NCI-H1105 treated with DMSO at 0.1 percent for 48 hours (cell line): Measurements from ENCODE around the gene TMEM143.

ENCODE experiments used
- DNase-seq: peaks from one replicate; lab custom pipeline; 2025; lab: John Stamatoyannopoulos, UW

TMEM143 gene

DNA sequence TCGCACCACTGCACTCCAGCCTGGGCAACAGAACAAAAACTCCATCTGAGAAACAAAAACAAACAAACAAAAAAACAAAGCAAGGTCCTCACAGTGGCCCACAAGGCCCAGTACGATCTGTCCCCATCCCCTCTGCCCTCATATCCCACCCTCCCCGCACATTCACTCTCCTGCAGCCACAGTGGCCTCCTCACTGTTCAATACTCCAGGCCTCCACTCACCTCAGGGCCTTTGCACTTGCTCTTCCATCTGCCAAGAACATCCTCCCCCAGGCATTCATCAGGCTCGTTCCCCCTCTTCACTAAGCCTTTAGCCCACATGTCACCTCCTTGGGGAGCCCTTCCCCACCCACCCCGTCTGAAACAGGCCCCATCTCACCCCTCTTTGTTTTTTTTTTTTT, 4.6 kb downstream of the TMEM143 start:
- DNase-seq, result no peak

DNA sequence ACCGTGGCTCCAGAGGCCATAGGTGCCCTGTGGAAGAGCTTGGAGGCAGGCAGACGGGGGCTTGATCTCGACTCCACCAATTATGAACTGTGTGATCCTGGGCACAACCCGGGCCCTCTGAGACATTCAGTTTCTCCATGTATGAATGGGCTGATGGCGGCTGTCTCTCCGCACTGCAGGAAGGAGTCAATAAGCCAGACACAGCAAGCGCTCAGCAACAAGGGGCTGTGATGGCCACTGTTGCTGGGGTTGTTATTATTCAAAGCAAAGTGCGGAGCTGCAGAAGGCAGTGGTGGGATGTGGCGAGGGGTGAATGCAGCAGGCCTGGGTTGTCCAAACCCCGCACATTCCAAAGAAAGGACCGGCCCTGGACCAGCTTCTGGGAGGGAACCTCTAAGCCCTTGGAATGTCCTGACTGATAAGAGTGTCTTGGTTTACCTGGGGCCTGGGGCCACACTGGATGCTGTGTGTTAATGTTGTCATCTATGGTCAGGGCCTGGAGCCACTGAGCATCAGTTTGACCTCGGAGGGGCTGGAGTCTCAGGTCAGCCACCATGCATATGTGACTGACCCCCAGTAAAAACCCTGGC, 8.3 kb downstream of the TMEM143 start:
- DNase-seq, result no peak

DNA sequence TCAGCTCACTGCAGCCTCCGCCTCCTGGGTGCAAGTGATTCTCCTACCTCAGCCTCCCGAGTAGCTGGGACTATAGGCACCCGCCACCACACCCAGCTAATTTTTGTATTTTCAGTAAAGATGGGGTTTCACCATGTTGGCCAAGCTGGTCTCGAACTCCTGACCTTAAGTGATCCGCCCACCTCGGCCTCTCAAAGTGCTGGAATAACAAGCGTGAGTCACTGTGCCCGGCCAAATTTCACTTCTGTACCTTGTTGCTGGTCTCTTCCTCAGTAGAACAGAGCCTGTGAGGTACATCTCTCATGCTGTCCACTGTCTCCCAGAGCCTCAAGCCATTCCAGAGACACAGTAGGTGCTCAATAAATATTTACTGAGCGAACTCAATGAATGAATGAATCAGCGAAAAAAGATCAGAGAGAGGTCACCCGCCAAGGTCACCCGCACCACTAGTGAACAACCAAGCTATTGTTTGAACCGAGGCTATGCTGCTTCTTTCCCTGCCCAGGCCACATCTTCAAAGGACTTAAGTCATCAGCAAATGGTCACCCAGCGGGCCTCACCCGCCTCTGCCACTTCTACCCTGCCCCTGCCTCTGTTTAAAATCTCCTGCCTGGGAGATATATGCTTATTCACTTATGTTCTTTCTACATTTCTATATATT, 9.3 kb downstream of the TMEM143 start:
- no peak for DNase-seq

DNA sequence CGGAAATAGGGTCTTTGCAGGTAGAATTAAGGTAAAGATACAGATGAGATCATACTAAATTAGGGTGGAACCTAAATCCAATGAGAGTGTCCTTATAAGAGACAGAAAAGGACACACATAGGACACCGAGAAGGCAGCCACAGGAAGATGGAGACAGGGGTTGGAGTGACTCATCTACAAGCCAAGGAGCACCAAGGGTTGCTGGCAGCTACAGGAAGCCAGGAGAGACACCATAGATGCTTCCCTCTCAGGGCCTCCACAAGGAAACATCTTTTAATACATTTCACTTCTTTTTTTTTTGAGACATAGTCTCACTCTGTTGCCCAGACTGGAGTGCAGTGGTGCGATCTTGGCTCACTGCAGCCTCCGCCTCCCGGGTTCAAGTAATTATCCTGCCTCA, 10.1 kb downstream of the TMEM143 start:
- no peak for DNase-seq

DNA sequence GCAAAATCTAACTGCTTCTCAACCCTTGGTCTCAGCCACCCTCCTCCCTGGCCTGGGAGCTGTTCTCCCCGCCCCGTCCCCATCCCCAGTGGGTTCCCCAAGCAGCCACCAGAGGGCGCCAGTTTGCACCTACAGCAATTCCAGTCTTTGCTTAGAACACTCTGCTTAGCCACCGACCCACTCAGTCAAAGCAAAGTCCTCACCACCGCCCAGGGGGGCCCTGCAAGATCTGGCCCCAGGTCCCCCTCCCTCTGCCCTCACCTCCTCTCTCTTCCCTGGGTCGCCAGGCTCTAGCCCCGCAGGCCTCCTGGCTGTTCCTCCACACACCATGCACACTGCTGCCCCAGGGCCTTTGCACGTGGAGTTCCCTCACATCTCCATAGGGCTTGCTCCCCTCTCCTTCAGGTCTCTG, 12.4 kb downstream of the TMEM143 start:
- DNase-seq, result peak; percentile 40

DNA sequence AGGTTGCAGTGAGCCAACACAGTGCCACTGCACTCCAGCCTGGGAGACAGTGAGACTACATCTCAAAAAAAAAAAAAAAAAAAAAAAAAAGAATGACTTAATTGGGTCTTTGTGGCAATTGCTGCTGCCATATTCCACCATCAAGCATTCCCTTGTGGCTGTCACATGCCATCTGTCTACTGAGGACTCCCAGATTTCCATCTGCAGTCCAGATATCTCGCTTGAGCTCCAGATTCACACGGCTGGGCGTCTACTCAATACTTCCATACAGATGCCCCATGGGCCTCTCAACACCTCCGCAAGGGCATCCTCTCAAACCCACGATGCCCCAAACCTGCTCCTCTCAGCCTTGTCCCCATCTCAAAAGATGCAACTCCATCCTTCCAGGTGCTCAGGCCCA, 12.9 kb downstream of the TMEM143 start:
- no peak for DNase-seq

DNA sequence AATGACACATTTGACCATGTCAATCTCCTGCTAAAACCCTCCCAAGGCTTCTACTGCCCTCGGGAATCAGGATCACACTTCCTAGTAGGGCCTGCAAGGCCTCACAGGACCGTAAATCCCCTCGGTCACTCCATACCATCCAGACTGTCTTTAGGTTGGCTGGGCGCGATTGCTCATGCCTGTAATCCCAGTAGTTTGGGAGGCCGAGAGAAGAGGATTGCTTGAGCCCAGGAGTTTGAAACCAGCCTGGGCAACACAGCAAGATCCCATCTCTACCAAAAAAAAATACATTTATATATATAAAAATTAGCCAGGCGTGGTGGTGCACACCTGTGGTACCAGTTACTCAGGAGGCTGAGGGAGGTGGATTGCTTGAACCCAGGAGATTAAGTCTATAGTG, 15.0 kb downstream of the TMEM143 start:
- DNase-seq, result no peak

DNA sequence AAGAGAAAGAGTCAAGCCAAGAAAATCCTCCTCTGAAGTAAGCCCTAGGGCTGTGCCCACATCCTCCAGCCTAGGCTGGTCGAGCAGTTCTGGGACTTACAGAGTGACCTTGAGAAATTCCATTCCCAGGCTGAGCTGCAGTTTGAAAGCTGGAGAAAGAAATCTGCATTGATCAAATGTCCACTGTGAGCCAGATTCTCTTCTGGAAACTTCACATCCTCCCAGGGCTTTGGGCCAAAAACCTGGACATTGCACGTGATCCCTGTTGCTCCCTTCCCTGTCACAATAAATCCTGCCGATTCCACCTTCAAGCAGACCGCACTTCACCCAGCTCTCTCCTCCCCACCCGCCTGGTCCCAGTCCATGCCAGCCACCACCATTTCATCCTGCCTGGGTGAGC, 15.7 kb downstream of the TMEM143 start:
- no peak for DNase-seq

DNA sequence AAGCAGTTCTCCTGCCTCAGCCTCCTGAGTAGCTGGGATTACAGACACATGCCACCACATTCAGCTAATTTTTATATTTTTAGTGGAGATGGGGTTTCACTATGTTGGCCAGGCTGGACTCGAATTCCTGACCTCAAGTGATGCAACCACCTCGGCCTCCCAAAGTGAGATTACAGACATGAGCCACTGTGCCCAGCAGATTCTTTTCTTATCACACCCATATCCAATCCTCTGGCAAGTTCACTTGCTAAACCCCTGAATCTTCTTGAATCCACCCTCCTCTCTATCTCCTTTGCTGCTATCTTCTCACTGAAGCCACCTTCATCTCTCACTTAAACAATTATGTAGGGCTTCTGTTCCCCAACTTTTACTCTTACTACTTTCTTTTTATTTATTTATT, 17.5 kb downstream of the TMEM143 start:
- no peak for DNase-seq

DNA sequence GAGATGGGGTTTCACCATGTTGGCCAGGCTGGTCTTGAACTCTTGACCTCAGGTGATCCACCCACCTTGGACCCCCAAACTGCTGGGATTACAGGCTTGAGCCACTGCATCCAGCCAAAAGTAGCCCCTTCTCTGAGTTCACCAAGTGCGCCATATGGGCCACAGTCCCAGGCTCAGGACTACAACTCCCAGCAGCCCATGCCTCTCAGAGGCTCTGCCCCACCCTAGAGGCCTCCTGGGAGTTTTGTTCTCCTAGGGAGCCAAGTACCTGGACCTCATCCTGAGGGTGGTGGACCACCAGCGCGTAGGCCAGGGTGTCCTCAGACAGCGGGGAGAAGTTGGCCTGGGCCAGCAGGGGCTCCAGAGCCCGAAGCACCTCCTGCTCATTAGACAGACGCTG, 18.8 kb downstream of the TMEM143 start:
- DNase-seq, result no peak

DNA sequence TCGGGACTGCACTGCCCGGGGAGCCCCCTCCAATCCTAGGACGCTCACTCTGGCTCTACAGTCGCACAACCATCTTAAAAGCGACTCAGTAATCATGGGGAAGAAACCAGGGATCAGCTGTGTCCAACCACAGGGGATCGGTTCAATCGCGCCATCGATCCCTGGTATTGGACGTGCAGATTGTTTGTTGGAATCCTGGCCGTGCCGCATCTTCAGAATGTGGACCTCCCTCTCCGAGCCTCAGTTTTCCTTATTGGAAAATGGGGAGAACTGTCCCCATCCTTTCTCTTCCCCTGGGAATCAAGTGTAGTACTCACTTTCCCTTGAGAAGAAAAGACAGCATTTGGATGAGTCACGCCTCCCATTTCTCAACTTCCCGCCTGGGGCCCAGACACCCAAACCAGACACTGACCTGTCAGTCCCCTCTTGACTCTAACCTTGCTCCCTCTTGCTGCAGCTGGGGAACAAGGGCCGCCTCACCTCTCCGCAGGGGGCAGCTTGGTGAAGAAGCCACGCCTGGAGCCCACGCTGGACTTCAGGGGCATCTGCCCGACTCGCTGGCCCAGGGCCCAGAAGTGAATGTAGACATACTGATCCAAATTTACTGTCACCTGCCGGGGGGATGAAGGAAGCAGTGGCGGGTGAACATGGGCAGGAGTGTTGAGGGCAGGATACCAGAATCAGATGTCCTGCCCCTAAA, 20.7 kb downstream of the TMEM143 start:
- DNase-seq, result no peak

DNA sequence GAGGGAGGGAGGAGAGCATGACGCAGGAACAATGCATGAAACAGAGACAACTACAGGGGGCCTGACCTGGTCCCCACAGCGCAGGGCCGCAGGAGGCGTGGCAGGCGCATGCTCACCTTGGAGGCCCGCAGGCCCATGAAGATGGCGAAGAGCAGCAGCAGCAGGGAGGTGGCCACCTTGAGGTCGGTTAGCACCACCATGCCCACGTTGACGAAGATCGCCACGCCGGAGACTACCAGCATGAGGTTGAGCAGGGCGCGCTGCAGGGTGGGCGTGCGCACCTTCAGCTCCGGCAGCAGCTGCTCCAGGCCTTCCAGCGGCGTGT, 21.4 kb downstream of the TMEM143 start:
- no peak for DNase-seq

DNA sequence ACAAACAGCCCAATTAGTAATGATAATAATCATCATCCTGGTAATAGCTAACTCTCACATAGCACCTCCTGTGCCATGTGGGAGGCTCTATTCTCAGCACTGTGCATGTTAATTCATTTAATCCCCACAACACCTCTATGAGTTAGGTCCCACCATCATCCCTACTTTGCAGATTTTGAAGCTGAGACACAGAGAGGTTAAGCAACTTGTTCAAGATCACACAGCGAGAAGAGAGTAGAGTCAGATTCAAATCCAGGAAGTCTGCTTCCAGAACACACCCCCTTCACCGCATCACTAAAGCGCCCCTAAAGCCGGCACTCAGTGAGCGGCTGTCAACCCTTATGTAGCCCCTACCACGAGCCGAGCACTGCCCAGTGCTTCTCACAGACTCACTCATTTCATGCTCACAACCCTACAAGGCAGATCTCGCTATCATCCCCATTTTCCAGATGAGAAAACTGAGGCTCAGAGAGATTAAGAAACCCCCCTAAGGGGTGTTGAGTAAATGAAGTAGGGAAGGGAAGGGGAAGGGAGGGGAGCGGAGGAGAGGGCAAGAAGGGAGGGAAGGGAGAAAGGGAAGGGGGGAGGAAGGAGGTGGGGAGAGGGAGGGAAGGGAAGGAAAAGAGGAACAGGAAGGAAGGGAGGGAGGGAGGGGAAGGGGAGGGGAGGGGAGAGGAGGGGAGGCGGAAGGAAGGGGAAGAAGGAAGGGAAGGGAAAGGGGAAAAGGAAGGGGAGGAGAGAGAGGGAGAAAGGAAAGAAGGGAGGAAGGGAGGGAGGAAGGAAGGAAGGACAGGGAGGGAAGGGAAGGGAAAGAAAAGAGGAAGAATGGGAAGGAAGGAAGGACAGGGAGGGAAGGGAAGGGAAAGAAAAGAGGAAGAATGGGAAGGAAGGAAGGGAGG, 22.0 kb downstream of the TMEM143 start:
- no peak for DNase-seq

DNA sequence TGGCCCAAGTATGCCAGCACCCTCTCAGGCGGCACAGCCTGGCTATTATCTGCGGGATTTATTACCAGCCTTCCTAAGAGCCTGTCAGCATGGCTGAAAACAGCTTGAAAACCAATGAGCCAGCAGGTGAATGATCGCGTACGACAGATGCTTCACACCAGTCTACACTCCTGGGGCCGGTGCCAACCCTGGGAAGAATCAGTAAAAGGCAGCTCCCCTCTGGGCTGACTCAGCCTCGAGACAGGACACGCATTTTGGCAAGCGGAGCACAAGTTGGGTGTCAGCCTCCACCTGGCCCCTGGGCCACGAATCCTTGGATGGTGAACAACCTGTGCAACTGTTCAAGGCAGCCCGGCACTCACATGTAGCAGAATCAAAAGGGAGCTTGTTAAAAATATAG, 22.7 kb downstream of the TMEM143 start:
- peak; percentile 80 for DNase-seq

DNA sequence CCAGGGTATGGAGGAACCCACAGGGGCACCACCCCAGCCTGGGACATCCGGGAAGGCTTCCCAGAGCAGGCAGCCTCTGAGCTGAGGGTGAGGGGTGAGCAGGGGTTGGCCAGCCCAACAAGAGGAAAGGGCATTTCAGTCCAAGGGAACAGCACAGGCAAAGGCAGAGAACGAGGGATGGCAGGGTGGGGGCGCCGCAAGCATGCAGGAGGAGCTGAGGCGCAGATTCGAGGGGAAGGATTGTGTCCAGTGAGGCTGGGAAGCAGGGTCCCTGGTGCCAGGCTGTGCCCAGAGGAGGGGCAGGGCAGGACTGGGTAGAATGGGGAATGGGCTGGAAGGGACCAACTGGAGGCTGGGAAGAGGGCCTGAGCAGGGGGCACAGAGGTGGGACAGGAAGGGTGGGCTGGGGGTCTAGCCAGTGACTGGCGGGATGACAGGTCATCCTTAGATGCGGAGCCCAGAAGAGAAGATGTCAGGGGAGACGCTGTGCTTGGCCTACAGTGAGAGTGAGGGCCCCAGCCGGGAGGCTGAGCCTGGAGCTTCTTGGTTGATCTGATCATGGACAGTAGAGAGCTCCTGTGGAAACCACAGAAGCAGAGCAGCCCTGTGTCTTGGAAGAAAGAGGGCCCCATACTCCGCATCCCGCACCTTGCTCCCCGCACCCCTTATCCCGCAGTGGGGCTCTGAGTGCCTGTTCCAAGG, 24.8 kb downstream of the TMEM143 start:
- DNase-seq, result no peak

DNA sequence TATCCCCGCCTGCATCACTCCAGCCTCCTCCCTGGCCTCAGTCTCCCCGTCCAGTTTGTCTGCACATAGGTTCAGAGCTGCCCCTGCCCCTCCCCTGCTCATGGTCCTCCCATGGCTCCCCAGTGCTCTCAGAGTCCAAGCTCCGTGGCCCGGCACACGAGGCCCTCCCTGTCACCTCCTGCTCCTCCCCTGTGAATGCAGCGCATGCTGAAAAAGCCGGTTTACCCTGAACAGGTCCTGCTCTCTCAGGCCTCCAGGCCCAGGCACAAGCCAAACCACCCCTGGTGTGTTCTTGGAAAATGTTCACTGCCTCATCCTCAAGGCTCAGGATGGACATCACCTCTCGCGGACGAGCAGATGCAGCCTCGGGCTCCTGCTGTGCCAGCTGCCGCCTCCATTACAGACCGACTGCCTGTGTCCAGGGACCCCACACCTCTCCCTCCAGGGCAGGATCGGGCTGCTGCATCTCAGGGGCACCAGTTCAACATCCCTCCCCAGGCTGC, 25.4 kb downstream of the TMEM143 start:
- DNase-seq, result no peak

DNA sequence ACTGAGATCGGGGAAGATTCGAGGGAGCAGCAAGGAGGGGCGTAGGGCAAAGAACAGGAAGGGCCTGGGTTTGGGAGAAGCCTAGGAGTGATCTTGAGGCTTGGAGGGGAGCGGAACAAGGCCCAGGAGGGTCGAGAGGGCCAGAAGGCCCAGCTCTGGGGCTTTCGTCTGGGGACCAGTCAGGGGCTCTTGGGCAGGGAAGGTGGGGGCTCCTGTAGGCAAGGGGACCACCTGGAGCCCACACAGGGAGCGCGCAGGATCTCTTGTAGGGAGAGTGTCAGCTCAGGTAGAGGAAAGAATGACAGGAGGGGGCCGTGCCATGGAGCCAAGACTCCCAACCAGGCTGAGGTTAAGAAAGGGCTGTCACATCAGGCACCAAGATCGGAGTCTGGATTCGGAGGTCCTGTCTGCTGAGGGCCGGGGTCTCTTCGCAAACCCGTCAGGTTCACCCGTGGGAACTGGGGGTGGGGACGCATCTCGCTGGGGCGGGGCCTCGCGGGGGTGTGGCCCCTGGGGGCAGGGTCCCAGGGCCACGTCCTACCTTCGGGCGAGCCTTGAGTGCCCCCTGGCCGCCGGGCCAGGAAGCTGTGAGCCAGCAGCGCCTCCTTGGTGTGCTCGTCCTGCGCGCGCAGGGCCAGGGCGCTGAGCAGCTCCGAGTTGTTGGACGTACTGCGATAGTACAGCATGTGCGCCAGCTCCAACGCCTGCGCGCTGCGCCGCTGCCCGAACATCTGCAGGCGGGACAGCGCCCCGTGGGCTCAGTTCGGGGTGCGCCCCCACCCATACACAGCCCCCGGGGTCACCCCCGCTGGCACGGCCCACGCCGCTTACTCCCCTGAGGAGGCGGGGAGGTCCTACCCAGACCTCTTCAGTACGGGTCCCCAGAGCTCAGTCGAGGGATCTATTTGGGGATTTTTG, 30.0 kb downstream of the TMEM143 start:
- peak; percentile 81 for DNase-seq

DNA sequence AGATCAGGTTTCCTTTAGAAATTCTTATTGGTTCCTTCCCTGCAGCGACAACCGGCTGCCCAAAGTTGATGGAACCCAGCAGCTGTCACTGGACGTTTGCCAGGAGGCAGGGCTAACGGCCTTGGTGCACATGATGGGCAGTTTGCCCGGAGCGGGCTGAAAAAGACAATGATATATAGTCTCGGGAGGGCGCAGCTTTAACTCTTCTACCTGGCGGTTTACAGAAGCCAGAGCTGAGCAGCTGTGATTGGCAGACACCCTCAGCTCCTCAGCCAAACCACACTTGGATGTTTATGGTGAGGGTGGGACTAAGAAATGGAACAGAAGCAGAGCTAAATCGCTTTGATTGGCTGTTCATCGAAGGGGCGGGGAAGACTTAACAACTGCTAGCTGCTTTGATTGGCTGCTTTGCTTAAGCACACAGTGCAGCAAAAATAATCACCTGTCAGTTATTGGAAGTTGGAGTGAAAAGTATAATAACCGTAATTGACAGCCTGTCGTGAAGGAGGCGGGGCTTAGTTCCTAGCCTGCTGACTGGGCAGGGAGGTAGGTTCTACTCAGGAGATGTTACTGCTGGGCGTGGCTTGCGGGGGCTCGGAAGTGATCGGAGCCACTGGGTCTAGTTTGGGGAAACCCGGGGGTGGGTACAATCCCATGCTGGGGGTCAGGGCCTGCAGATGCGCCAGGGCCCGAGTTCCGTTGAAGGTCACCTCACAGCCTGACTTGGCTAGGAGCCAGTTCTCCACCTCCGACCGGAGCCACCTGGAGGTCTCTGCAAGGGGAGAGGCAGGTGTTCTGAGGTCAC, 30.9 kb downstream of the TMEM143 start:
- DNase-seq, result peak; percentile 100

DNA sequence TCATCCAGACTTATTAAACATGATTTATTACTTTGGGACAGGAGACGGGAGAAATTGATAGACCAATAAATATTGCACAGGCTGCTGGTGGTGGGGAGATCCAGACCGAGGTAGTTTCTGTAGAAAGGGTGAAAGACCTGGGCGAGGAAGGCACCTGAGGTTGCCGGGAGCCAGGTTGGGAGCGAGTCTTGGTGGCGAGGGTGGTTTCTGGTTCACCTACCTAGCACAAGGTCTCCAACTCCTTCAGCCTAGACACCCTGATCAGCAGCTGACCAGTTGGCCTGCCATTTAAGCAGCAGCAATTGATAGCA, 31.4 kb downstream of the TMEM143 start:
- DNase-seq, result no peak

DNA sequence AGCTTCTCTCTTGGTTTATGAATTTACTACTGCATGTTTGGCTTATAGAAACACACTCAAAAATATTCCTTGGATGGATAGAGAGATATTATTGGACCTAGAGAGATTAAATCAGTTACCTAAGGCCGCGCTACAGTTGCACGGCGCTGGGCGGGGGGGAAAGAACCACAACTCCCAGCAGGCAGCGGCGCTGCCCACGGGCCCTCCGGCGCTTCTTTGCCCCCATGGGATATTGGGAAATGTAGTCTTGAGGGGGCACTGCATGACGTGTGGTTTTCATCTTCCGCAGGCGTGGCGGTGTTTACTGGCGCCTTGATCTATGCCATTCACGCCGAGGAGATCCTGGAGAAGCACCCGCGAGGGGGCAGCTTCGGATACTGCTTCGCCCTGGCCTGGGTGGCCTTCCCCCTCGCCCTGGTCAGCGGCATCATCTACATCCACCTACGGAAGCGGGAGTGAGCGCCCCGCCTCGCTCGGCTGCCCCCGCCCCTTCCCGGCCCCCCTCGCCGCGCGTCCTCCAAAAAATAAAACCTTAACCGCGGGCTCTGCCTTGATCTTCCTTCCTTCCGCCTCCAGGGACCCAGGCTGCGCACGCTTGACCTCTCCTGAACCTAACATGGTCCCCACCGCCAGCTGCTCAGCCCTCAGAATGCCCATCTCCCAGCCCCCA, 33.6 kb downstream of the TMEM143 start:
- peak; percentile 93 for DNase-seq
